HUES64 (cell line): Measurements from ENCODE around the gene TMEM255B. TPM values are rescaled to one million over a fixed set of nuclear protein-coding genes. Genes with fewer than 3 reads are reported as not detected.
"Not testable (repeated sequence)": the region's sequence is repeated elsewhere in the genome, so short reads cannot be mapped to it uniquely, and the experiment has no call there.

Experiments
- H3K27ac ChIP-seq: 2 replicates; pipeline ENCODE4 v1.7.0; 2013; ENCODE audit warnings: low read depth, low read length, inconsistent platforms
- H3K27me3 ChIP-seq: 2 replicates; pipeline ENCODE4 v1.6.1; 2013; ENCODE audit warnings: mild to moderate bottlenecking, low read length; ENCODE audit not compliant: insufficient read depth
- H3K36me3 ChIP-seq: 2 replicates; pipeline ENCODE4 v1.6.1; 2013; ENCODE audit warnings: mild to moderate bottlenecking, low read length; ENCODE audit not compliant: insufficient read depth
- H3K4me1 ChIP-seq: 2 replicates; pipeline ENCODE4 v1.6.1; 2013; ENCODE audit warnings: mild to moderate bottlenecking, low read length, moderate library complexity; ENCODE audit not compliant: insufficient read depth
- H3K4me3 ChIP-seq: 2 replicates; pipeline ENCODE4 v1.5.1; 2013; ENCODE audit warnings: mild to moderate bottlenecking, low read length, moderate library complexity
- H3K9ac ChIP-seq: 2 replicates; pipeline ENCODE4 v1.6.1; 2013; ENCODE audit warnings: mild to moderate bottlenecking, low read depth, low read length
- H3K9me3 ChIP-seq: 2 replicates; pipeline ENCODE4 v1.6.1; 2013; ENCODE audit warnings: low read depth, low read length; ENCODE audit not compliant: insufficient read depth
- WGBS: fragments of 150-250, 120-280 bp; methylation state at CpG from one replicate; pipeline ENCODE4 v1.1.7; 2013; ENCODE audit warnings: missing lambda C conversion rate; 5-methylcytosine and 5-hydroxymethylcytosine counted together
- polyA plus RNA-seq, 2 experiments: library from polyadenylated mRNA; stranded (reverse); fragments of 50-300 nt; gene quantifications; one replicate each; pipeline ENCODE4 v1.2.3, GENCODE V29; 2013

The TMEM255B gene
- 0.95 TPM for polyA plus RNA-seq (2013, experiment 1 of 2)
- polyA plus RNA-seq (2013, experiment 2 of 2), result 1.1 TPM

DNA sequence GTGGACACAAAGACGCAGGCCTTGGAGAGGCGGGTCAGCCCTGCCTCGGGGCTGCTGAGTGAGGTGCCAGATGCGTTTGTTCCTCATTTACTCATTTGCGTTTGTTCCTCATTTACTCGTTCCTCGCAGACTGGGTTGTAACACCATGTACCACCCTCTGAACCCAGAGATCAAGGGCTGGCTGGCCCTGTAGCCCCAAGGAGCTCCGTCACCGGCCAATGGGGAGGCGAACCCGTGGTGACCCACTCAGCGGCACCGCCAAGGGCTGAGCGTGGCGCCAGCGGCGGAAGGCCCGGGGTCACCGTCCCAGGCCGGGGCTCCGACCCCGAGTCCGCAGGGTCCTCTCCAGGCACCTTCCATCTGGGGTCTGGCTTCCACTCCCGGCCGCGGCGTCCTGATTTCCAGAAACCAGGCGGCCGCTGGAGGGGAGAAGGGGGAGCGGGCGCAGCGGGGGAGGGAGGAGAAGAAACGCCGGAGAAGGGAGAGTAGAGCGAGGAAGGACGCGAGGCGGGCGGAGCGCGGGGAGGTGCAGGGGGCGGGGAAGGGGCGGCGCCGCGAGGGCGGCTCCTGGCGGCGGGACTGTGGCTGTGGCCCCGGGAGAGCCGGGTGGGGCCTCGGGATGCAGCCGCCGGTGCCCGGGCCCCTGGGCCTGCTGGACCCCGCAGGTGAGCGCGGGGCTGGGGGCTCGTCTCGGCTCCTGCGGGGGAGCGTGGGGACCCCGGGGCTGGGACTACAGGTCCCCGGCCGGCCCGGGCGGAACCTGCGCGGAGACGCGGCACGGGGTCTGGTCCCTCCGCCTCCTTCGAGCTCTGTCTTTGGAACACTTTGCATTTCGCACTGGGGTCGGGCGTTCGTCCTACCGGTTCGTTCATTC, at the start of gene TMEM255B:
Gene TMEM255B, plus strand, starts transcription at position 576 of the 874 bp plus-strand sequence. Its CDS starts 44 bp downstream, at position 620.
- H3K4me1 ChIP-seq, result no peaks in the 10 kb centered on the region
- 2% methylated on average over 80 of the region's 80 CpGs for WGBS
- no peaks in the 10 kb centered on the region for H3K36me3 ChIP-seq
- H3K9ac ChIP-seq, result peak within 1 kb of the TSS; percentile 54
- no peak within 1 kb of the TSS for H3K27ac ChIP-seq
- no peaks in the 10 kb centered on the region for H3K9me3 ChIP-seq
- H3K4me3 ChIP-seq, result peak within 1 kb of the TSS; percentile 76
- peaks cover 44% of the 10 kb centered on the region for H3K27me3 ChIP-seq

DNA sequence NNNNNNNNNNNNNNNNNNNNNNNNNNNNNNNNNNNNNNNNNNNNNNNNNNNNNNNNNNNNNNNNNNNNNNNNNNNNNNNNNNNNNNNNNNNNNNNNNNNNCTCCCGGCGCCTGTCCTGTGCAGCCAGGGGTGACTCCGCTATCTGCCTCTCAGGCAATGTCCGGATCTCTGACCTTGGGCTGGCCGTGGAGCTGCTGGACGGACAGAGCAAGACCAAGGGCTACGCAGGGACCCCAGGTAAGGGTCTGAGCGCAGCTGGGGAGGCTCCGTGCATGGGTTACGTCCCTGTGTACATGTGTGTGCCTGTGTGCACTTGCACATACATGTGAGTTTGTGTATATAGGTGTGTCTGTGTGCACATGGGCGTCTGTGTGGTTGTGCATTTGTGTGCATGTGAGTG, 36.1 kb upstream of the TMEM255B start:
- Histone ChIP-seq H3K4me1 (no peaks in the 10 kb centered on the region), H3K27me3 (no peaks in the 10 kb centered on the region), H3K27ac (no peak overlapping the region), H3K4me3 (no peak overlapping the region), H3K9me3 (no peaks in the 10 kb centered on the region), H3K9ac (no peak overlapping the region), H3K36me3 (no peaks in the 10 kb centered on the region)
- WGBS, result 89% methylated on average over 11 of the region's 11 CpGs

DNA sequence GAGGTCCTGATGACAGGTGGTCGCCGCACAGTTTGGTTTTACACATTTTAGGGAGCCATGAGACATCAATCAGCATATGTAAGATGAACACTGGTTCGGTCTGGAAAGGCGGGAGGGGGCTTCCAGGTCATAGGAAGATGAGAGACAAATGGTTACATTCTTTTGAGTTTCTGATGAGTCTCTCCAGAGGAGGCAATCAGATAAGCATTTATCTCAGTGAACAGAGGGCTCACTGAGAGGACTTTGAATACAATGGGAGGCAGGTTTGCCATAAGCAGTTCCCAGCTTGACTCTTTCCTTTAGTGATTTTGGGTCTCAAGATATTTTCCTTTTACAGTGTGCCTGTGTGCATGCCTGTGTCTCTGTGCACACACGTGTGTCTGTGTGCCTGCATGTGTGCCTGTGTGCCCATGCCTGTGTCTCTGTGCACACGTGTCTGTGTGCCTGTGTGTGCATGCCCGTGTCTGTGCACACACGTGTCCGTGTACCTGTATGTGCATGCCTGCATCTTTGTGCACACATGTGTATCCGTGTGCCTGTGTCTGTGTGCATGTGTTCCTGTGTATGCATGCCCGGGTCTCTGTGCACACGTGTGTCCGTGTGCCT, 35.5 kb upstream of the TMEM255B start:
- H3K36me3 ChIP-seq, result no peaks in the 10 kb centered on the region
- H3K9me3 ChIP-seq, result no peaks in the 10 kb centered on the region
- no peaks in the 10 kb centered on the region for H3K27me3 ChIP-seq
- H3K4me3 ChIP-seq, result no peak overlapping the region
- no peak overlapping the region for H3K27ac ChIP-seq
- WGBS, result 84% methylated on average over 13 of the region's 13 CpGs
- no peaks in the 10 kb centered on the region for H3K4me1 ChIP-seq
- H3K9ac ChIP-seq, result no peak overlapping the region

DNA sequence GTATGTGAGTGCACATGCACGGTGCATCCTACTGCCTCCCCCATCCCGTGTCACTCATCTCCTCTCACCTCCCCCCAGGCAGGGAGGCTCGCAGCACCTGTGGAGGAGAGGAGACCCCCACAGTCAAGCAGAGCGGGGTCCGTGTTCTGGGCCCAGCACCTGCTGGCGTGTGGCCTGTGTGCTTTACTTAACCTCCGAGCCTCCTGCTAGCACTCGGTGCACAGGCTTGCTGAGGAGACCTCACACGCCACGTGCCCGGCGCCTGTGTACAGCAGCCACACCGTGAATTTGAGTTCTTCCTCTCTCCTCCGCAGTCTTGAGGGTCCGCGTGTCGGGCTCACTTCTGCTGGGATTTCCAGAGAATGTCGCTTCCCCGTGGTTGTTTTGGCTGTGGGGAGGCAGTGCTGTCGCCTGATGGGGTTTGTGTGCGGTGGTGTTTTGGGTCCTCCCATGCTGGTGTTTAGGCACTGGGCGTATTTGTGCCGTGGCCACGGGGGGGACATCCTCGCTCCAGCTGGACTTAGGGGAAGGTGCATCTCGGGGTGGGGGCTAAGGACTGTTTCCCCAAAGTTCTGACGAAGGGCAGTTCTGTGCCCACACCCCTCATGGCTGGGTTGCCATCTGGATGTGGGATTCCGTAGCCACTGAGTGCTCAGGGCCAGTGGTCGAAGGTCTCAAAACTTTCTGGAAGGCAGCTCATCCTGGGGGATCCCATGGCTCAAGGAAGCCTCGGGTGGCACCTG, 34.8 kb upstream of the TMEM255B start:
- H3K4me1 ChIP-seq, result no peaks in the 10 kb centered on the region
- H3K9me3 ChIP-seq, result no peaks in the 10 kb centered on the region
- H3K9ac ChIP-seq, result no peak overlapping the region
- H3K27me3 ChIP-seq, result no peaks in the 10 kb centered on the region
- H3K4me3 ChIP-seq, result peak overlapping the region; percentile 61
- WGBS, result 90% methylated on average over 30 of the region's 30 CpGs
- H3K36me3 ChIP-seq, result no peaks in the 10 kb centered on the region
- H3K27ac ChIP-seq, result 0 out of 2 replicates have a peak overlapping the region, but pooled peaks have one; percentile 58

DNA sequence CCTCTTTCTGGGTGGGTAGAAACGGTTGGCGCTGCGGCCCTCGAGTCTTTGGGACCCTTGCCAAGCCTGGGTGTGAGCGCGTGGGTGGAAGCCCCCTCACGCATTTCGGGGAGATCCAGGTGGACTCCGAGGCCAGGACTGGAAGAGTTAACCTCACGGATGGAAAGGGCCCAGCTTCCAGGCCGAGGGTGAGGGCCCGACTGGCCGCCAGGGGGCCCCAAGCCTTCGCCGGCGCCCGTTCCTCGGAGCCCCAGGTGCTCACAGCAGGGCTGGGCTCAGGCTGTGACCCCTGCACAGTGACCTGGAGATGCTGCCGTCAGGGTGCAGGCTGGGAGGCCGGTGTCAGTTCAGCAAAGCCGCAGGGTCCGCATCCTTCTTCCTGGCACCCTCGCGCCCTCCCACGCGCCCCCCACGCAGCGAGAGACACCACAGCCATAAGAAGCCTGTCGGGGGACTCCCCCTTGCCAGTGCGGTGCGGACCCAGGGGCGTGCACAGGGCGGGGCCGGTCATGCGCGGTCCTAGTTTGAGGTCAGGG, 34.2 kb upstream of the TMEM255B start:
- no peaks in the 10 kb centered on the region for H3K36me3 ChIP-seq
- H3K4me1 ChIP-seq, result no peaks in the 10 kb centered on the region
- peak overlapping the region; percentile 61 for H3K4me3 ChIP-seq
- H3K27ac ChIP-seq, result peak overlapping the region; percentile 58; the same call in 1 of the 2 replicates
- H3K9me3 ChIP-seq, result no peaks in the 10 kb centered on the region
- WGBS, result 8% methylated on average over 36 of the region's 36 CpGs
- peak overlapping the region; percentile 41; the same call in 1 of the 2 replicates for H3K9ac ChIP-seq
- H3K27me3 ChIP-seq, result no peaks in the 10 kb centered on the region

DNA sequence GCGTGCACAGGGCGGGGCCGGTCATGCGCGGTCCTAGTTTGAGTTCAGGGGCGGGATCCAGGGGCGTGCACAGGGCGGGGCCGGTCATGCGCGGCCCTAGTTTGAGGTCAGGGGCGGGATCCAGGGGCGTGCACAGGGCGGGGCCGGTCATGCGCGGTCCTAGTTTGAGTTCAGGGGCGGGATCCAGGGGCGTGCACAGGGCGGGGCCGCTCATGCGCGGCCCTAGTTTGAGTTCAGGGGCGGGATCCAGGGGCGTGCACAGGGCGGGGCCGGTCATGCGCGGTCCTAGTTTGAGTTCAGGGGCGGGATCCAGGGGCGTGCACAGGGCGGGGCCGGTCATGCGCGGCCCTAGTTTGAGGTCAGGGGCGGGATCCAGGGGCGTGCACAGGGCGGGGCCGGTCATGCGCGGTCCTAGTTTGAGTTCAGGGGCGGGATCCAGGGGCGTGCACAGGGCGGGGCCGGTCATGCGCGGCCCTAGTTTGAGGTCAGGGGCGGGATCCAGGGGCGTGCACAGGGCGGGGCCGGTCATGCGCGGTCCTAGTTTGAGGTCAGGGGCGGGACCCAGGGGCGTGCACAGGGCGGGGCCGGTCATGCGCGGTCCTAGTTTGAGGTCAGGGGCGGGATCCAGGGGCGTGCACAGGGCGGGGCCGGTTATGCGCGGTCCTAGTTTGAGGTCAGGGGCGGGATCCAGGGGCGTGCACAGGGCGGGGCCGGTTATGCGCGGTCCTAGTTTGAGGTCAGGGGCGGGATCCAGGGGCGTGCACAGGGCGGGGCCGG, 33.5 kb upstream of the TMEM255B start:
- H3K4me1 ChIP-seq, H3K9ac ChIP-seq, H3K4me3 ChIP-seq, H3K27me3 ChIP-seq, H3K36me3 ChIP-seq, H3K27ac ChIP-seq, H3K9me3 ChIP-seq: not testable (repeated sequence)
- WGBS, result 0% methylated on average over 6 of the region's 75 CpGs

DNA sequence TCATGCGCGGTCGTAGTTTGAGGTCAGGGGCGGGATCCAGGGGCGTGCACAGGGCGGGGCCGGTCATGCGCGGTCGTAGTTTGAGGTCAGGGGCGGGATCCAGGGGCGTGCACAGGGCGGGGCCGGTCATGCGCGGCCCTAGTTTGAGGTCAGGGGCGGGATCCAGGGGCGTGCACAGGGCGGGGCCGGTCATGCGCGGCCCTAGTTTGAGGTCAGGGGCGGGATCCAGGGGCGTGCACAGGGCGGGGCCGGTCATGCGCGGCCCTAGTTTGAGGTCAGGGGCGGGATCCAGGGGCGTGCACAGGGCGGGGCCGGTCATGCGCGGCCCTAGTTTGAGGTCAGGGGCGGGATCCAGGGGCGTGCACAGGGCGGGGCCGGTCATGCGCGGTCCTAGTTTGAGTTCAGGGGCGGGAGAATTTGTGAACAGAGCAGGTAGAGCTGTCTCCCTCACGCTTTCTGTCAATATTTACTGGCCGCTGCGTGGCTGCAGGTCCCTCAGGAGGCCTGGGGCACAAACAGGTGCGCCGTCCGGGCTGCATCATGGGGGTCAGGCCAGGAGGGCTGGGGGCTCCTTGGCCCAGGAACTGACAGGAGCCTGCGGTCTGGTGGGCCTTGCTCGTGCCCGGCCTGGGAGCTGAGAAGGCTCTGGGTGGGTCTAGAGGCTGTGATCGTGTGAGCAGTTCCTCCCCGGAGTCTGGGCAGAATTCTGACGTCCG, 32.8 kb upstream of the TMEM255B start:
- H3K27me3 ChIP-seq, H3K9me3 ChIP-seq, H3K36me3 ChIP-seq, H3K9ac ChIP-seq, H3K4me1 ChIP-seq: not testable (repeated sequence)
- 44% methylated on average over 21 of the region's 54 CpGs for WGBS
- peak overlapping the region; percentile 37; the same call in 1 of the 2 replicates for H3K27ac ChIP-seq
- peak overlapping the region; percentile 47 for H3K4me3 ChIP-seq

DNA sequence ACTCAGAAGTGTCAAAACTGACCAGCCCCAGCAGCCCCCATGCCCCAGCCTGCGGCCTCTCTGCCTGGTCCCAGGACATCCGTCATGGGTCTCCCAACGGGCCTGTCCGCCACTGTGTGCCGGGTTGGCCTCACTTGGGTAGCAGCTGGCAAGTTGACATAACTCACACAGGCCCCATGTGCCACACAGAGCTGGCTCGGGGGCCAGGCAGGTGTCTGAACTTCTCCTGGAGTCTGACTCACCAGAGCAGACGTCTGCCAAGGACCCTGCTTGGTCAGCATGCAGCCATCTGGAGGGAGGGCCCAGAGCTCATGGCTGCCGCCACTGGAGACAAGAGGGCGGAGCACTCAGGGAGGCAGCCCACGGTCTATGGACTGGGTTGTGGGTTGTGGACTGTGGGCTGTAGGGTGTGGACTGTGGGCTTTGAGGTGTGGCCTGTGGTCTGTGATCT, 32.0 kb upstream of the TMEM255B start:
- 88% methylated on average over 10 of the region's 10 CpGs for WGBS

DNA sequence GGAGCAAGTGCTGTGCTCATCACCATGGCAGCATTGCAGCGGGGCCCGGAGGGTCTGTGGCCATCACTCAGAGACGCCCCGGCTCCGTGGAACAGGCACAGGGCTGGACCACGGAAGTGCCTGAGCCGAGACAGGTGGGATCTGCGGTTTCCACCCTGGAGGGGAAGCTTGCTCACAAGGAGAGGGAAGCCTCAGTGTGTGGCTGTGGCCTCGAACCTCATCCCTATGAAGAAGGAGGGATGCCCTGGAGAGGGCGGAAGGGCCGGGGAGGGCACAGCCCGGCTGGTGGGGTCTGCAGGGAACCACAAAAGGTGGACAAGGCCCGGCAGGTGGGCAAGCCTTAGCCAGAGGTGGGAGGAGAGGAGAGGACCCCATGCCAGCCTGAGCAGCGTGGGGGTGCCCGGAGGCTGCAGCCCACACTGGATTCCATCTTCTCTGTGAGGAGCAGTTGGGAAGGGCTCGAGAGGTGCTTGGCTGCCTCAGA, 30.4 kb upstream of the TMEM255B start:
- no peak overlapping the region for H3K9ac ChIP-seq
- 94% methylated on average over 16 of the region's 16 CpGs for WGBS
- H3K4me1 ChIP-seq, result no peaks in the 10 kb centered on the region
- no peak overlapping the region for H3K4me3 ChIP-seq
- no peak overlapping the region for H3K27ac ChIP-seq
- H3K36me3 ChIP-seq, result no peaks in the 10 kb centered on the region
- H3K27me3 ChIP-seq, result no peaks in the 10 kb centered on the region
- H3K9me3 ChIP-seq, result peaks cover 4% of the 10 kb centered on the region; the same call in 1 of the 2 replicates

More for the DNA sequence above, 32.0 kb upstream of the TMEM255B start:
- H3K27ac ChIP-seq, result no peak overlapping the region
- H3K9me3 ChIP-seq, result no peaks in the 10 kb centered on the region
- H3K36me3 ChIP-seq, result no peaks in the 10 kb centered on the region
- H3K4me1 ChIP-seq, result no peaks in the 10 kb centered on the region
- H3K4me3 ChIP-seq, result peak overlapping the region; percentile 47; the same call in 1 of the 2 replicates
- H3K9ac ChIP-seq, result no peak overlapping the region
- no peaks in the 10 kb centered on the region for H3K27me3 ChIP-seq
